Duodenal mucosa (tissue), 2 donors: ENCODE data around the gene G6PC2.

Experiments
- H3K27ac ChIP-seq: one replicate; pipeline ENCODE4 v1.7.0; 2013; ENCODE audit warnings: low read depth, low read length
- H3K27me3 ChIP-seq, 2 donors: one replicate each; pipeline ENCODE4 v1.7.0; 2013; ENCODE audit warnings: low read length in 2 of 2, control low read depth in 1 of 2; ENCODE audit not compliant: insufficient read depth in 2 of 2, control insufficient read depth in 1 of 2
- H3K36me3 ChIP-seq, 2 donors: one replicate each; pipeline ENCODE4 v1.7.0; 2013; ENCODE audit warnings: low read length in 2 of 2, control low read depth in 1 of 2; ENCODE audit not compliant: insufficient read depth in 2 of 2, control insufficient read depth in 1 of 2
- H3K4me1 ChIP-seq, 2 donors: one replicate each; pipeline ENCODE4 v1.7.0; 2013; ENCODE audit warnings: low read length in 2 of 2, control low read depth in 1 of 2; ENCODE audit not compliant: insufficient read depth in 2 of 2, control insufficient read depth in 1 of 2
- H3K4me3 ChIP-seq, 2 donors: one replicate each; pipeline ENCODE4 v1.7.0; 2013; ENCODE audit warnings: low read length in 2 of 2, low read depth in 1 of 2
- H3K9ac ChIP-seq, 2 donors: one replicate each; pipeline ENCODE4 v1.7.0; 2013; ENCODE audit warnings: low read length in 2 of 2, low read depth in 1 of 2
- H3K9me3 ChIP-seq, 2 donors: one replicate each; pipeline ENCODE4 v1.7.0; 2013; ENCODE audit warnings: low read length in 2 of 2, control low read depth in 1 of 2; ENCODE audit not compliant: control insufficient read depth in 1 of 2

The G6PC2 gene

GRCh38 chr2:168939918-168940317 is 38.8 kb downstream of the G6PC2 start:
- H3K4me1 ChIP-seq: no peaks in the 10 kb centered on the region
- H3K27me3 ChIP-seq: peaks cover 0 to 3% of the 10 kb centered on the region in 2 donors
- no peak overlapping the region for H3K9ac ChIP-seq
- H3K36me3 ChIP-seq: no peaks in the 10 kb centered on the region
- H3K27ac ChIP-seq: no peak overlapping the region
- H3K9me3 ChIP-seq: no peaks in the 10 kb centered on the region
- H3K4me3 ChIP-seq: no peak overlapping the region

GRCh38 chr2:168941297-168941696 is 40.2 kb downstream of the G6PC2 start:
- Histone ChIP-seq H3K27me3 (no peaks in the 10 kb centered on the region), H3K4me3 (no peak overlapping the region), H3K36me3 (no peaks in the 10 kb centered on the region), H3K9me3 (no peaks in the 10 kb centered on the region), H3K9ac (no peak overlapping the region), H3K4me1 (no peaks in the 10 kb centered on the region), H3K27ac (no peak overlapping the region)

- Histone ChIP-seq H3K9ac (no peak overlapping the region), H3K4me1 (no peaks in the 10 kb centered on the region), H3K4me3 (no peak overlapping the region), H3K27me3 (no peaks in the 10 kb centered on the region), H3K9me3 (no peaks in the 10 kb centered on the region), H3K36me3 (no peaks in the 10 kb centered on the region), H3K27ac (no peak overlapping the region)
These were observed 43.0 kb downstream of the G6PC2 start for GRCh38 chr2:168944065-168944464.

- no peak overlapping the region for H3K4me3 ChIP-seq
- H3K36me3 ChIP-seq: no peaks in the 10 kb centered on the region
- no peaks in the 10 kb centered on the region for H3K4me1 ChIP-seq
- no peak overlapping the region for H3K9ac ChIP-seq
- H3K27ac ChIP-seq: no peak overlapping the region
- no peaks in the 10 kb centered on the region for H3K27me3 ChIP-seq
- no peaks in the 10 kb centered on the region for H3K9me3 ChIP-seq
These were observed 44.4 kb downstream of the G6PC2 start for GRCh38 chr2:168945508-168945907.

GRCh38 chr2:168948621-168949212 is 47.6 kb downstream of the G6PC2 start:
- Histone ChIP-seq H3K4me3 (no peak overlapping the region), H3K27ac (no peak overlapping the region), H3K27me3 (no peaks in the 10 kb centered on the region), H3K4me1 (no peaks in the 10 kb centered on the region), H3K36me3 (no peaks in the 10 kb centered on the region), H3K9me3 (peaks cover 0 to 6% of the 10 kb centered on the region in 2 donors), H3K9ac (no peak overlapping the region)

DNA sequence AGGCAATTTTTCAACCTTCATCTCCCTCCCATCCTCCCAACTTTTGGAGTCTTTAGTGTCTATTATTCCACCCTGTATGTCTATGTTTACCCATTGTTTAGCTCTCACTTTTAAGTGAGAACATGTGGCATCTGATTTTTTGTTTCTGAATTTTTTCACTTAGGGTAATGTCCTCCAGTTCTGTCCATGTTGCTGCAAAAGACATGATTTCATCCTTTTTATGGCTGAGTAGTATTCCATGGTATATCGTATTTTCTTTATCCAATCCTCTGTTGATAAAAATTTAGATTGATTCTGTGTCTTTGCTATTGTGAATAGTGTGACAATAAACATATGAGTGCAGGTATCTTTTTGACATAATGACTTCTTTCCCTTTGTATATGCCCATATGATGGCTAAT is 48.2 kb downstream of the G6PC2 start:
- Histone ChIP-seq H3K36me3 (no peaks in the 10 kb centered on the region), H3K4me1 (no peaks in the 10 kb centered on the region), H3K27ac (no peak overlapping the region), H3K9me3 (peaks cover 0 to 6% of the 10 kb centered on the region in 2 donors), H3K27me3 (no peaks in the 10 kb centered on the region), H3K4me3 (no peak overlapping the region), H3K9ac (no peak overlapping the region)

- Histone ChIP-seq H3K4me3 (no peak overlapping the region), H3K27ac (no peak overlapping the region), H3K27me3 (no peaks in the 10 kb centered on the region), H3K9me3 (peaks cover 0 to 6% of the 10 kb centered on the region in 2 donors), H3K9ac (no peak overlapping the region), H3K4me1 (no peaks in the 10 kb centered on the region), H3K36me3 (no peaks in the 10 kb centered on the region)
These were observed 50.8 kb downstream of the G6PC2 start for GRCh38 chr2:168951871-168952270.

DNA sequence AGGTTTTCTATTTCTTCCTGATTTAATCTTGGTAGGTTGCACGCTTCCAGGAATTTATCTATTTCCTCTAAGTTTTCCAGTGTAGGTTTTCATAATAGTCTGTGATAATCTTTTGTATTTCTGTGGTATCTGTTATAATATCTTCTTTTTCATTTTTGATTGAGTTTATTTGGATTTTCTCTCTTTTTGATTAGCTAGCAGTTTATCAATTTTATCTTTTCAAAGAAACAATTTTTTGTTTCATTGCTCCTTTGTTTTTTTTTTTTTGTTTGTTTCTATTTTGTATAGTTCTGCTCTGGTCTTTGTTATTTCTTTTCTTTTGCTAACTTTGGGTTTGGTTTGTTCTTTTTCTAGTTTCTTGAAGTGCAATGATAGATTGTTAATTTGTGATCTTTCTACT is 51.3 kb downstream of the G6PC2 start:
- Histone ChIP-seq H3K9me3 (peaks cover 0 to 6% of the 10 kb centered on the region in 2 donors), H3K36me3 (no peaks in the 10 kb centered on the region), H3K4me1 (no peaks in the 10 kb centered on the region), H3K9ac (no peak overlapping the region), H3K4me3 (no peak overlapping the region), H3K27me3 (no peaks in the 10 kb centered on the region), H3K27ac (no peak overlapping the region)

- H3K9ac ChIP-seq: no peak overlapping the region
- H3K27ac ChIP-seq: no peak overlapping the region
- peaks cover 0 to 6% of the 10 kb centered on the region in 2 donors for H3K9me3 ChIP-seq
- no peak overlapping the region for H3K4me3 ChIP-seq
- H3K27me3 ChIP-seq: no peaks in the 10 kb centered on the region
- no peaks in the 10 kb centered on the region for H3K36me3 ChIP-seq
- no peaks in the 10 kb centered on the region for H3K4me1 ChIP-seq
These were observed 53.2 kb downstream of the G6PC2 start for GRCh38 chr2:168954256-168954655.

- peaks cover 0 to 6% of the 10 kb centered on the region in 2 donors for H3K9me3 ChIP-seq
- no peak overlapping the region for H3K27ac ChIP-seq
- H3K27me3 ChIP-seq: no peaks in the 10 kb centered on the region
- no peak overlapping the region for H3K9ac ChIP-seq
- H3K4me3 ChIP-seq: no peak overlapping the region
- no peaks in the 10 kb centered on the region for H3K36me3 ChIP-seq
- H3K4me1 ChIP-seq: no peaks in the 10 kb centered on the region
These were observed 54.2 kb downstream of the G6PC2 start for GRCh38 chr2:168955321-168955720.

GRCh38 chr2:168956392-168956791 is 55.3 kb downstream of the G6PC2 start:
- Histone ChIP-seq H3K9me3 (peaks cover 0 to 6% of the 10 kb centered on the region in 2 donors), H3K4me1 (no peaks in the 10 kb centered on the region), H3K9ac (no peak overlapping the region), H3K27ac (no peak overlapping the region), H3K36me3 (no peaks in the 10 kb centered on the region), H3K4me3 (no peak overlapping the region), H3K27me3 (no peaks in the 10 kb centered on the region)
